ENCODE data around the gene CCDC27.

CCDC27 gene

DNA sequence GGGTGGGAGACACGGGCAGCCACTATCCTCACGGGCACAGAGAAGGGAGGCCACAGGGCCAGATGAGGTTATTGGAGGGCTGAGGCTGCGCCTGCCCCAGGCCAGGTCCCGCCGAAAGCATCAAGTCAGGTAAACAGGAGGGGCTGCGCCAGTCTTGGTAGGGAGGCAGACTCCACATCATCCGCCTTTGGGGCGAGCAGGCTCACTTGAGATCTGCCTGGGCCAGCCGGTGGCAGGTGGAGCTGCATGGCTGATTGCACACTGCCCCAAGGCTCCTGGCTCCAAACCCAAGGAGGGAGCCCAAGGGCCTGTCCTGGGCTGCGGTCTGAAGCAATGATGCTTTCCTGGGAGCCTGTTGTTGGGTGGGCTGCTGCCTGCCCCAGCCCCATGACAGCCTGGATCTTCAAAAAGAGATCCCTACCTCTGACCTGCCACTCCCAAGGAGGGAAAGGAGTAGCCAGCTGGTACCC, 24.9 kb downstream of the CCDC27 start:
- in situ Hi-C loops (cut with HindIII; ENCODE audit: low pct_ligation_motif_present, low sequenced_read_pairs) = no loop called here
- Histone ChIP-seq H3K27me3 (replicated peaks) (no peaks in the 10 kb centered on the region), H3K36me3 (replicated peaks) (peaks cover 24% of the 10 kb centered on the region), H3K4me3 (ENCODE audit: low read depth, low read length) (no peak overlapping the region), H3K27ac (no peak overlapping the region)
- DNase-seq = no peak
- TF ChIP-seq, protein P1, sequence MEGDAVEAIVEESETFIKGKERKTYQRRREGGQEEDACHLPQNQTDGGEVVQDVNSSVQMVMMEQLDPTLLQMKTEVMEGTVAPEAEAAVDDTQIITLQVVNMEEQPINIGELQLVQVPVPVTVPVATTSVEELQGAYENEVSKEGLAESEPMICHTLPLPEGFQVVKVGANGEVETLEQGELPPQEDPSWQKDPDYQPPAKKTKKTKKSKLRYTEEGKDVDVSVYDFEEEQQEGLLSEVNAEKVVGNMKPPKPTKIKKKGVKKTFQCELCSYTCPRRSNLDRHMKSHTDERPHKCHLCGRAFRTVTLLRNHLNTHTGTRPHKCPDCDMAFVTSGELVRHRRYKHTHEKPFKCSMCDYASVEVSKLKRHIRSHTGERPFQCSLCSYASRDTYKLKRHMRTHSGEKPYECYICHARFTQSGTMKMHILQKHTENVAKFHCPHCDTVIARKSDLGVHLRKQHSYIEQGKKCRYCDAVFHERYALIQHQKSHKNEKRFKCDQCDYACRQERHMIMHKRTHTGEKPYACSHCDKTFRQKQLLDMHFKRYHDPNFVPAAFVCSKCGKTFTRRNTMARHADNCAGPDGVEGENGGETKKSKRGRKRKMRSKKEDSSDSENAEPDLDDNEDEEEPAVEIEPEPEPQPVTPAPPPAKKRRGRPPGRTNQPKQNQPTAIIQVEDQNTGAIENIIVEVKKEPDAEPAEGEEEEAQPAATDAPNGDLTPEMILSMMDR (IDR thresholded peaks at IDR 0.05; ENCODE audit: low read depth, low read length, missing control alignments) = no peak

- no peak overlapping the region for H3K4me3 ChIP-seq (ENCODE audit: low read depth, low read length)
These were observed 25.7 kb downstream of the CCDC27 start for GRCh38 chr1:3777647-3778589.

GRCh38 chr1:3778590-3779264, 26.5 kb downstream of the CCDC27 start:
- in situ Hi-C loops (cut with HindIII; ENCODE audit: low pct_ligation_motif_present, low sequenced_read_pairs) = no loop called here
- H3K36me3 ChIP-seq (replicated peaks) = peaks cover 35% of the 10 kb centered on the region

More at GRCh38 chr1:3777647-3778589, 25.7 kb downstream of the CCDC27 start:
- Histone ChIP-seq H3K36me3 (replicated peaks) (peaks cover 32% of the 10 kb centered on the region), H3K27me3 (replicated peaks) (no peaks in the 10 kb centered on the region), H3K27ac (no peak overlapping the region)
- in situ Hi-C loops (cut with HindIII; ENCODE audit: low pct_ligation_motif_present, low sequenced_read_pairs) = no loop called here
- TF ChIP-seq, protein P1 (IDR thresholded peaks at IDR 0.05; ENCODE audit: low read depth, low read length, missing control alignments) = no peak
- no peak for DNase-seq

DNA sequence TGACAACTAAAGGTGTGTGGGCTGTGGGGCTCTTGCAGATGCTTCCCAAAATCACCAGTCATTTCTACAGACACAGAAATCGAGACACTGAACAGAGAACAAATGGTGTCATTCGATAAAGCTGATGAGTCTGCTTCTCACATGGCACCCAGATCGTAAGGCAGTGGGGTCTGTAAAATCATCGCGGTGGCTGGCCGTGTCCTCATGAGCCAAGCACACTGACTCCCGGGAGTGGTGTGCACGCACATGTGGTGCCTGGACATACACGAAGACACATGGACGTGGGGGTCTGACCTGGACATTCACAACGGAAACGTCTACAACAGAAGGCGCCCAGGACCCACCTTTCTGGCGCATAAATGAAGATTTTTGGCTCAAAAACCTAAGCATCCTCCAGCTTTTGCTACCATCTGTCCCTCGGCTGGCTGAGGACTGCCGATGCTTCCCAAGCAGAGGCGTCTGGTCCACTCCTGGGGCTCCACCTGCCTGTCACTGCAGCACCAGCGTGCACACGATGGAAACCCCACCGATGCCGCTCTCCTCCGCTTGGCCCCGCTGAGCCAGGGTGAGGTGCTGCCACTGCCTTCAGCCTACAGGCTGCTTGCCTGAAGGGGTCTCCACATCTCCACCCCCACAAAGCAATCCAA, 27.1 kb downstream of the CCDC27 start:
- no peaks in the 10 kb centered on the region for H3K27me3 ChIP-seq (replicated peaks)
- no peak for DNase-seq
- H3K4me3 ChIP-seq (ENCODE audit: low read depth, low read length) = no peak overlapping the region
- TF ChIP-seq, protein P1 (IDR thresholded peaks at IDR 0.05; ENCODE audit: low read depth, low read length, missing control alignments) = no peak
- no peak overlapping the region for H3K27ac ChIP-seq
- H3K36me3 ChIP-seq (replicated peaks) = peaks cover 38% of the 10 kb centered on the region
- in situ Hi-C loops (cut with HindIII; ENCODE audit: low pct_ligation_motif_present, low sequenced_read_pairs) = no loop called here

More at GRCh38 chr1:3778590-3779264, 26.5 kb downstream of the CCDC27 start:
- Histone ChIP-seq H3K4me3 (ENCODE audit: low read depth, low read length) (no peak overlapping the region), H3K27me3 (replicated peaks) (no peaks in the 10 kb centered on the region), H3K27ac (no peak overlapping the region)
- TF ChIP-seq, protein P1 (IDR thresholded peaks at IDR 0.05; ENCODE audit: low read depth, low read length, missing control alignments) = no peak
- DNase-seq = no peak

GRCh38 chr1:3779912-3780416, 27.7 kb downstream of the CCDC27 start:
- TF ChIP-seq, protein P1 (IDR thresholded peaks at IDR 0.05; ENCODE audit: low read depth, low read length, missing control alignments) = no peak
- peaks cover 44% of the 10 kb centered on the region for H3K36me3 ChIP-seq (replicated peaks)

More at GRCh38 chr1:3779912-3780416, 27.7 kb downstream of the CCDC27 start:
- no peak overlapping the region for H3K4me3 ChIP-seq (ENCODE audit: low read depth, low read length)
- no peak overlapping the region for H3K27ac ChIP-seq
- no peak for DNase-seq
- in situ Hi-C loops (cut with HindIII; ENCODE audit: low pct_ligation_motif_present, low sequenced_read_pairs) = no loop called here
- H3K27me3 ChIP-seq (replicated peaks) = no peaks in the 10 kb centered on the region

All from brain microvascular endothelial cell (primary cell).